ENCODE results near the gene VSIG10L.

VSIG10L gene

DNA sequence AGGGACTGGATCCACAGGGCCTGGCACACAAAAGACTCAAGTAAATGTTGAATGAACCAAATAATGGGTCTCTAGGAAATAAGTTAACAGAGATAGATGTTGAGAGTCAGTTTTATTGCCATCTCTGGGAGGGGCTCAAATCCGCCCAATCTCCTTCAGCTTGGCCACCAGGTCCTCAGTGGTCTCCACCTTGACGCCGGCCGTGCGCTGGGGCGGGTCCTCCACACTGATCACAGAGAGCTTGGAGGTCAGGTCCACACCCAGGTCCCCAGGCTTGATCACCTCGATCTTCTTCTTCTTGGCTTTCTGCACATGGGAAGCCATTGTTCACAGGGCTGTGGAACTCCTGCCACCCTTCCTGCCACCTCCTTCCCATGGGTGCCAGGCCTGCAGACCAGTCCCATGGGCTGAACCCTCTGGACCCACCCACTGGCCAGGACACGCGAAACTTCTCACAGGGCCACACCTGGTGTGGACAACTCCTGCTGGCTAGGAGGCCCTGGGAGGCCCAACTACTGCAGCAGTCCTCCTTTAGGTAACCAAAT, 3.2 kb upstream of the VSIG10L start:
- no peaks in the 10 kb centered on the region for H3K79me2 ChIP-seq (ENCODE audit: insufficient read depth, low read length)
- no peak overlapping the region for H2AFZ ChIP-seq (ENCODE audit: low read depth, low read length)
- no peaks in the 10 kb centered on the region for H3K27me3 ChIP-seq (ENCODE audit: insufficient read depth, low read length, poor library complexity)
- H3K4me1 ChIP-seq (ENCODE audit: insufficient read depth, low read length), result no peaks in the 10 kb centered on the region
- TF ChIP-seq CTCF (IDR thresholded peaks at IDR 0.05; ENCODE audit: borderline replicate concordance, extremely low read depth, low read length, poor library complexity, severe bottlenecking) (no peak), EZH2 (IDR thresholded peaks at IDR 0.05; ENCODE audit: borderline replicate concordance, low read depth, low read length, severe bottlenecking) (no peak)
- no peaks in the 10 kb centered on the region; the same call in 1 of the 2 replicates for H4K20me1 ChIP-seq (ENCODE audit: insufficient read depth, low read length)
- no peak overlapping the region for H3K4me2 ChIP-seq (ENCODE audit: insufficient read depth, low read length)
- DNase-seq (no peak), ATAC-seq (ENCODE audit: insufficient read depth, low read depth) (no peak)
- H3K9me3 ChIP-seq (ENCODE audit: insufficient read depth, low read length, severe bottlenecking), result no peaks in the 10 kb centered on the region
- H3K4me3 ChIP-seq (ENCODE audit: low read depth in 1 of 2, low read length in 2 of 2), result no peak overlapping the region
- peaks cover 33% of the 10 kb centered on the region for H3K36me3 ChIP-seq (ENCODE audit: insufficient read depth, low read length)
- no peak overlapping the region for H3K27ac ChIP-seq (ENCODE audit: low read length)
- H3K9ac ChIP-seq (ENCODE audit: low read depth, low read length), result no peak overlapping the region

GRCh38 chr19:51342631-51343569, 961 bp upstream of the VSIG10L start:
- Histone ChIP-seq H3K36me3 (ENCODE audit: insufficient read depth, low read length) (peaks cover 30% of the 10 kb centered on the region), H2AFZ (ENCODE audit: low read depth, low read length) (no peak overlapping the region), H4K20me1 (ENCODE audit: insufficient read depth, low read length) (no peaks in the 10 kb centered on the region; the same call in 1 of the 2 replicates), H3K4me2 (ENCODE audit: insufficient read depth, low read length) (no peak overlapping the region), H3K9me3 (ENCODE audit: insufficient read depth, low read length, severe bottlenecking) (no peaks in the 10 kb centered on the region), H3K79me2 (ENCODE audit: insufficient read depth, low read length) (no peaks in the 10 kb centered on the region), H3K9ac (ENCODE audit: low read depth, low read length) (no peak overlapping the region), H3K27ac (ENCODE audit: low read length) (no peak overlapping the region), H3K27me3 (ENCODE audit: insufficient read depth, low read length, poor library complexity) (no peaks in the 10 kb centered on the region), H3K4me3 (ENCODE audit: low read depth in 1 of 2, low read length in 2 of 2) (no peak overlapping the region), H3K4me1 (ENCODE audit: insufficient read depth, low read length) (peaks cover 13% of the 10 kb centered on the region)
- ATAC-seq (ENCODE audit: insufficient read depth, low read depth) (no peak), DNase-seq (no peak)
- TF ChIP-seq CTCF (IDR thresholded peaks at IDR 0.05; ENCODE audit: borderline replicate concordance, extremely low read depth, low read length, poor library complexity, severe bottlenecking) (no peak), EZH2 (IDR thresholded peaks at IDR 0.05; ENCODE audit: borderline replicate concordance, low read depth, low read length, severe bottlenecking) (no peak)

GRCh38 chr19:51341066-51341465, 873 bp downstream of the VSIG10L start:
- no peak for TF ChIP-seq CTCF (IDR thresholded peaks at IDR 0.05; ENCODE audit: borderline replicate concordance, extremely low read depth, low read length, poor library complexity, severe bottlenecking)
- no peak for TF ChIP-seq EZH2 (IDR thresholded peaks at IDR 0.05; ENCODE audit: borderline replicate concordance, low read depth, low read length, severe bottlenecking)
- H3K4me2 ChIP-seq (ENCODE audit: insufficient read depth, low read length), result no peak overlapping the region

More at GRCh38 chr19:51341066-51341465, 873 bp downstream of the VSIG10L start:
- H3K79me2 ChIP-seq (ENCODE audit: insufficient read depth, low read length), result no peaks in the 10 kb centered on the region
- no peaks in the 10 kb centered on the region for H4K20me1 ChIP-seq (ENCODE audit: insufficient read depth, low read length)
- no peak overlapping the region for H3K9ac ChIP-seq (ENCODE audit: low read depth, low read length)
- H3K4me1 ChIP-seq (ENCODE audit: insufficient read depth, low read length), result peaks cover 13% of the 10 kb centered on the region
- no peaks in the 10 kb centered on the region for H3K9me3 ChIP-seq (ENCODE audit: insufficient read depth, low read length, severe bottlenecking)
- H3K27me3 ChIP-seq (ENCODE audit: insufficient read depth, low read length, poor library complexity), result no peaks in the 10 kb centered on the region
- no peak overlapping the region for H3K27ac ChIP-seq (ENCODE audit: low read length)
- no peak overlapping the region for H2AFZ ChIP-seq (ENCODE audit: low read depth, low read length)
- H3K36me3 ChIP-seq (ENCODE audit: insufficient read depth, low read length), result peaks cover 12% of the 10 kb centered on the region
- DNase-seq, result no peak
- no peak for ATAC-seq (ENCODE audit: insufficient read depth, low read depth)
- no peak overlapping the region for H3K4me3 ChIP-seq (ENCODE audit: low read depth in 1 of 2, low read length in 2 of 2)

Data from DND-41 (cell line).